MM.1S (cell line): ENCODE results near the gene RGS18.

Source experiments
- DNase-seq: peaks from one replicate; pipeline ENCODE4 v3.0.0-alpha.2; 2015
- H2AFZ ChIP-seq: fragments of 300-600 bp; sonication (generic); 2 replicates; pipeline ENCODE4 v1.6.0; 2016; ENCODE audit warnings: antibody characterized with exemption, low read length
- H3F3A ChIP-seq: fragments of 300-600 bp; sonication (generic); 2 replicates; pipeline ENCODE4 v1.6.1; 2016; ENCODE audit warnings: mild to moderate bottlenecking, antibody characterized with exemption, low read length, moderate library complexity, mixed read lengths; ENCODE audit not compliant: insufficient read depth
- H3K27ac ChIP-seq: fragments of 300-600 bp; sonication (generic); 2 replicates; pipeline ENCODE4 v1.5.1; 2016; ENCODE audit warnings: mild to moderate bottlenecking, low read length
- H3K27me3 ChIP-seq: fragments of 300-600 bp; sonication (generic); replicated peaks from 2 replicates; pipeline ENCODE4 v1.6.0; 2016; ENCODE audit warnings: low read length; ENCODE audit not compliant: insufficient read depth
- H3K36me3 ChIP-seq: fragments of 300-600 bp; sonication (generic); replicated peaks from 2 replicates; pipeline ENCODE4 v1.6.1; 2016; ENCODE audit warnings: mild to moderate bottlenecking, low read length, mixed read lengths; ENCODE audit not compliant: insufficient read depth
- H3K4me1 ChIP-seq: fragments of 300-600 bp; sonication (generic); 2 replicates; pipeline ENCODE4 v1.6.1; 2016; ENCODE audit warnings: low read length, mixed read lengths
- H3K4me2 ChIP-seq: fragments of 300-600 bp; sonication (generic); 2 replicates; pipeline ENCODE4 v1.6.0; 2016; ENCODE audit warnings: low read depth, low read length
- H3K4me3 ChIP-seq: fragments of 300-600 bp; sonication (generic); 2 replicates; pipeline ENCODE4 v1.5.1; 2016; ENCODE audit warnings: low read length, mixed read lengths
- H3K79me2 ChIP-seq: fragments of 300-600 bp; sonication (generic); 2 replicates; pipeline ENCODE4 v1.6.1; 2016; ENCODE audit warnings: mixed run types, low read length, mixed read lengths
- H3K9ac ChIP-seq: fragments of 300-600 bp; sonication (generic); 2 replicates; pipeline ENCODE4 v1.6.1; 2016; ENCODE audit warnings: low read length, mixed read lengths
- H3K9me2 ChIP-seq: fragments of 300-600 bp; sonication (generic); replicated peaks from 2 replicates; pipeline ENCODE4 v1.6.1; 2016; ENCODE audit warnings: mild to moderate bottlenecking, low read length, mixed read lengths; ENCODE audit not compliant: insufficient read depth
- H3K9me3 ChIP-seq: fragments of 300-600 bp; sonication (generic); replicated peaks from 2 replicates; pipeline ENCODE4 v1.6.1; 2016; ENCODE audit warnings: mild to moderate bottlenecking, low read length, mixed read lengths; ENCODE audit not compliant: insufficient read depth
- H4K20me1 ChIP-seq: fragments of 300-600 bp; sonication (generic); 2 replicates; pipeline ENCODE4 v1.6.1; 2016; ENCODE audit warnings: mild to moderate bottlenecking, low read length, moderate library complexity, mixed read lengths; ENCODE audit not compliant: insufficient read depth
- CTCF ChIP-seq: fragments of 300-600 bp; sonication (generic); IDR thresholded peaks from 2 replicates; pipeline ENCODE4 v1.5.1; 2016; ENCODE audit warnings: antibody characterized with exemption, low read length, mixed read lengths
- EZH2 ChIP-seq: fragments of 300-600 bp; sonication (generic); optimal IDR thresholded peaks from 2 replicates; pipeline ENCODE3; 2017; ENCODE audit warnings: low read depth, mild to moderate bottlenecking, antibody characterized with exemption, low read length, mixed read lengths
- EZH2phosphoT487 ChIP-seq: fragments of 300-600 bp; sonication (generic); IDR thresholded peaks from 2 replicates; pipeline ENCODE4 v1.6.1; 2018; ENCODE audit warnings: antibody characterized with exemption, low read length

The RGS18 gene

GRCh38 chr1:192158181-192158580, at the start of gene RGS18:
Gene RGS18 (plus strand): TSS chr1:192158462. CDS start chr1:192158638, 176 bp downstream.
- no peaks in the 10 kb centered on the region for H3K79me2 ChIP-seq
- no peak within 1 kb of the TSS for H3K4me3 ChIP-seq

GRCh38 chr1:192109576-192109975, 48.7 kb upstream of the RGS18 start:
- DNase-seq, result no peak
- TF ChIP-seq CTCF (no peak), EZH2phosphoT487 (no peak), EZH2 (no peak)
- no peaks in the 10 kb centered on the region for H3K27me3 ChIP-seq

More at GRCh38 chr1:192158181-192158580, at the start of gene RGS18:
- no peak within 1 kb of the TSS for H3K4me2 ChIP-seq
- no peak for TF ChIP-seq EZH2phosphoT487
- no peak for TF ChIP-seq CTCF
- no peak for TF ChIP-seq EZH2
- no peak within 1 kb of the TSS for H3K9ac ChIP-seq
- no peaks in the 10 kb centered on the region for H3K36me3 ChIP-seq
- H3K27me3 ChIP-seq, result no peaks in the 10 kb centered on the region
- no peaks in the 10 kb centered on the region for H3K9me2 ChIP-seq
- no peak for DNase-seq
- H2AFZ ChIP-seq, result no peak within 1 kb of the TSS
- no peaks in the 10 kb centered on the region for H3F3A ChIP-seq
- no peaks in the 10 kb centered on the region for H3K9me3 ChIP-seq
- H3K27ac ChIP-seq, result no peak within 1 kb of the TSS
- no peaks in the 10 kb centered on the region for H4K20me1 ChIP-seq
- no peaks in the 10 kb centered on the region for H3K4me1 ChIP-seq

GRCh38 chr1:192115000-192115399, 43.3 kb upstream of the RGS18 start:
- H3K27ac ChIP-seq, result no peak overlapping the region
- H3K4me2 ChIP-seq, result no peak overlapping the region
- H3K9ac ChIP-seq, result no peak overlapping the region
- no peak for DNase-seq
- no peaks in the 10 kb centered on the region for H3K9me2 ChIP-seq
- H4K20me1 ChIP-seq, result no peaks in the 10 kb centered on the region
- H2AFZ ChIP-seq, result no peak overlapping the region
- no peak overlapping the region for H3K4me3 ChIP-seq
- no peaks in the 10 kb centered on the region for H3F3A ChIP-seq
- H3K79me2 ChIP-seq, result no peaks in the 10 kb centered on the region
- H3K9me3 ChIP-seq, result no peaks in the 10 kb centered on the region
- TF ChIP-seq CTCF (no peak), EZH2phosphoT487 (no peak), EZH2 (no peak)
- H3K27me3 ChIP-seq, result no peaks in the 10 kb centered on the region
- no peaks in the 10 kb centered on the region for H3K36me3 ChIP-seq
- H3K4me1 ChIP-seq, result no peaks in the 10 kb centered on the region

More at GRCh38 chr1:192109576-192109975, 48.7 kb upstream of the RGS18 start:
- no peaks in the 10 kb centered on the region for H4K20me1 ChIP-seq
- H2AFZ ChIP-seq, result no peak overlapping the region
- no peak overlapping the region for H3K9ac ChIP-seq
- H3K27ac ChIP-seq, result no peak overlapping the region
- H3K4me3 ChIP-seq, result no peak overlapping the region
- no peaks in the 10 kb centered on the region for H3K9me2 ChIP-seq
- no peak overlapping the region for H3K4me2 ChIP-seq
- H3F3A ChIP-seq, result no peaks in the 10 kb centered on the region
- no peaks in the 10 kb centered on the region for H3K9me3 ChIP-seq
- no peaks in the 10 kb centered on the region for H3K79me2 ChIP-seq
- no peaks in the 10 kb centered on the region for H3K36me3 ChIP-seq
- H3K4me1 ChIP-seq, result no peaks in the 10 kb centered on the region
